Vagina (tissue), 2 donors: Measurements from ENCODE around the gene ATP5F1E. TPM values are rescaled to one million over a fixed set of nuclear protein-coding genes. Genes with fewer than 3 reads are reported as not detected.

Experiments
- DNase-seq, 2 donors: peaks; one replicate each; pipeline ENCODE4 v3.0.0-alpha.2; 2017; ENCODE audit errors: extremely low spot score in 2 of 2
- H3K27ac ChIP-seq: fragments of 200-600 bp; sonication (generic); one replicate; pipeline ENCODE4 v1.5.1; 2019
- H3K27me3 ChIP-seq: fragments of 200-600 bp; sonication (generic); one replicate; pipeline ENCODE4 v1.5.1; 2019
- H3K36me3 ChIP-seq, 2 donors: fragments of 200-600 bp; sonication (generic); one replicate each; pipeline ENCODE4 v1.5.1; 2017 to 2019
- H3K4me1 ChIP-seq: fragments of 200-600 bp; sonication (generic); one replicate; pipeline ENCODE4 v1.5.1; 2019
- H3K4me3 ChIP-seq, 2 donors: fragments of 200-600 bp; sonication (generic); 1 replicate in 1 of 2; 2 replicates in 1 of 2; pipeline ENCODE4 v1.5.1; 2016 to 2019
- H3K9me3 ChIP-seq: fragments of 200-600 bp; sonication (generic); one replicate; pipeline ENCODE4 v1.5.1; 2019
- POLR2A ChIP-seq, 2 donors: fragments of 450-650 bp; IDR thresholded peaks; one replicate each; pipeline ENCODE4 v1.6.1; 2017; ENCODE audit warnings: antibody characterized with exemption in 2 of 2, mild to moderate bottlenecking in 2 of 2, moderate library complexity in 2 of 2
- POLR2AphosphoS5 ChIP-seq, 2 donors: sonication (generic); formaldehyde crosslinking; IDR thresholded peaks; one replicate each; pipeline ENCODE4 v1.9.0; 2017; ENCODE audit warnings: antibody characterized with exemption in 2 of 2, mild to moderate bottlenecking in 2 of 2, low read depth in 1 of 2; ENCODE audit not compliant: insufficient read depth in 1 of 2
- intact Hi-C: fragments of 100-400 bp; cut with DNase I; formaldehyde crosslinking; loops from one replicate; pipeline ENCODE4 v1.15.1; 2023
- total RNA-seq: library from RNA; depleted of rRNA; stranded (reverse); fragments of >200 nt; gene quantifications from one replicate; pipeline ENCODE4 v1.2.3, GENCODE V29; 2016
- TF ChIP-seq, protein P1 (sequence below), 3 experiments: fragments of 450-650 bp in 2 of 3; fragments of 200-600 bp in 1 of 3; sonication (generic) in 1 of 3; IDR thresholded peaks; one replicate each; pipeline ENCODE4 v1.5.1; 2017 to 2019; ENCODE audit warnings: antibody characterized with exemption in 3 of 3, mild to moderate bottlenecking in 2 of 3, moderate library complexity in 2 of 3

The ATP5F1E gene
- total RNA-seq, 1 donor from 2014 or later: 22.8 TPM

DNA sequence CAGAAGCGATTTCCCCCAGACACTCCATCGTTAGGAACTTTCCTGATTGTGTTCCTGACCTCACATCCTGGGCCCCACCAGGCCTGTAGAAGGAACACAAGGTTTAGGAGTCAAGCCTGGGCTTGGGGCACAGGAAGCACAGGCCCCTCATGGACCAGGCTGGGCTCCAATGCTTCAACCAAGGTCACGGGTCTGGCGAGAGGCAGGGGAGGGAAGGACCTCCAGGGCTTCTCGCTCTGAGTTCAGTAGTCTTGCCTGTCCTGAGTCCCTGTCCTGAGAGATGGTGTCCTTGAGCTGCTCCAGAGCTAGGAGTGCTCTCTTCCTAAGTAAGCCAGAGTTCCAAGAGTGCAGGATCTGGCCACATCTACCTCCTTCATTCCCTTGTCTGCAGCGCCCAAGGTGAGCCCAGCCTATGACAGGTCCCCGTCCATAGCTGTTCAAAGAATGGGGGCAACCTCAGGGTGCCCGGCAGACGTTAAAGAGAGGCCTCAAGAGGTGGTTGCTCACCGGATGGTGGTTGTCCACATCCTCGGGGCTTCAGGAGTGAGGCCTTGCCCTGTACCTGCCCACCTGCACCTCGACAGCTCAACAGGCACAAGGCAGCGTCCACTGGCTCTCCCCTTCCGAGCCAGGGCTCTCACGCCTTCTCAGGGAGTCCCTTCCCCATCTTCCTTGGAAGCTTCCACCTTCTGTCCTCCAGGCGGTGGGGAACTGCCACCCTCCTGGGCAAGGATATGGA, 14.5 kb downstream of the ATP5F1E start:
- intact Hi-C loops: no loop called here
- H3K4me3 ChIP-seq: no peak overlapping the region
- peak; percentile 69 to 93 for DNase-seq
- no peaks in the 10 kb centered on the region for H3K4me1 ChIP-seq
- TF ChIP-seq POLR2A (IDR thresholded peaks at IDR 0.05) (no peak), POLR2AphosphoS5 (IDR thresholded peaks at IDR 0.05; ENCODE audit: insufficient read depth in 1 of 2, low read depth in 1 of 2) (no peak)
- TF ChIP-seq, protein P1, sequence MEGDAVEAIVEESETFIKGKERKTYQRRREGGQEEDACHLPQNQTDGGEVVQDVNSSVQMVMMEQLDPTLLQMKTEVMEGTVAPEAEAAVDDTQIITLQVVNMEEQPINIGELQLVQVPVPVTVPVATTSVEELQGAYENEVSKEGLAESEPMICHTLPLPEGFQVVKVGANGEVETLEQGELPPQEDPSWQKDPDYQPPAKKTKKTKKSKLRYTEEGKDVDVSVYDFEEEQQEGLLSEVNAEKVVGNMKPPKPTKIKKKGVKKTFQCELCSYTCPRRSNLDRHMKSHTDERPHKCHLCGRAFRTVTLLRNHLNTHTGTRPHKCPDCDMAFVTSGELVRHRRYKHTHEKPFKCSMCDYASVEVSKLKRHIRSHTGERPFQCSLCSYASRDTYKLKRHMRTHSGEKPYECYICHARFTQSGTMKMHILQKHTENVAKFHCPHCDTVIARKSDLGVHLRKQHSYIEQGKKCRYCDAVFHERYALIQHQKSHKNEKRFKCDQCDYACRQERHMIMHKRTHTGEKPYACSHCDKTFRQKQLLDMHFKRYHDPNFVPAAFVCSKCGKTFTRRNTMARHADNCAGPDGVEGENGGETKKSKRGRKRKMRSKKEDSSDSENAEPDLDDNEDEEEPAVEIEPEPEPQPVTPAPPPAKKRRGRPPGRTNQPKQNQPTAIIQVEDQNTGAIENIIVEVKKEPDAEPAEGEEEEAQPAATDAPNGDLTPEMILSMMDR (IDR thresholded peaks at IDR 0.05): no peak
- H3K27ac ChIP-seq: no peak overlapping the region
- no peaks in the 10 kb centered on the region for H3K27me3 ChIP-seq
- H3K36me3 ChIP-seq: peaks cover 0 to 2% of the 10 kb centered on the region in 2 donors
- H3K9me3 ChIP-seq: no peaks in the 10 kb centered on the region

DNA sequence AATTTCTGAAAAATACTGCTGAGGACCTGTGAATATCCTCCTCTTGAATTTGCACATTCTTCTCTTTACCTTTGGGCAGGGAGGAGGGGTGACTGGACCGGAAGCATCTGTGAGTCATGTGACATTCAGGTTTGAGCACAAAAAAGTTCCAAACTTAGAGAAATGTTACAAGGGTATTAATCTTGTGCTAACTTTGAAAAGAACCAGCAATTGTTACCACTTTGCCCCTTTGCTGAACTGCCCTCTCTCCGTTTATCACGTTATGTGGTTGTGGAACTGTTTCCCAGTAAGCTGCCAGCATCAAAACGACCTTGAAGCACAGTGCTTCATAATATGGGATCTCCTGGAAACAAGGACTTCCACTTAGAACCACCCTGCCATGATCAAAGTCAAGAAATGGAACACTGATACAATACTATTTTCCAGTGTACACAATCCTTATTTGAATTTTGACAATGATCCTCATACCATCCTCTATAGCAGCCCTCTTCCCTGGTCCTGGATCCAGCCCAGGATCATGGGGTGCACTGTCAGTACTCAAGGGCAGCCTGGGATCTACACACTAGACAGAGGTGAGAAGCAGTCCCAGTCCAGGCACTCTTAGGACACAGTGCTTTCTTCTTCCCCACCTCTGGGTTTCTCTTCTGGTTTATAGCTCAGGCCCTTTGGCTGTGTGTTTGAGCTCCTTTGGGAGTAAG, 15.2 kb downstream of the ATP5F1E start:
- DNase-seq: peak in 1 of 2 donors; percentile 27
- H3K4me1 ChIP-seq: no peaks in the 10 kb centered on the region
- intact Hi-C loops: no loop called here
- no peaks in the 10 kb centered on the region for H3K27me3 ChIP-seq
- no peaks in the 10 kb centered on the region for H3K36me3 ChIP-seq
- H3K4me3 ChIP-seq: no peak overlapping the region
- no peak overlapping the region for H3K27ac ChIP-seq
- H3K9me3 ChIP-seq: no peaks in the 10 kb centered on the region
- TF ChIP-seq POLR2A (IDR thresholded peaks at IDR 0.05) (no peak), POLR2AphosphoS5 (IDR thresholded peaks at IDR 0.05; ENCODE audit: insufficient read depth in 1 of 2, low read depth in 1 of 2) (no peak)
- TF ChIP-seq, protein P1 (IDR thresholded peaks at IDR 0.05): no peak

DNA sequence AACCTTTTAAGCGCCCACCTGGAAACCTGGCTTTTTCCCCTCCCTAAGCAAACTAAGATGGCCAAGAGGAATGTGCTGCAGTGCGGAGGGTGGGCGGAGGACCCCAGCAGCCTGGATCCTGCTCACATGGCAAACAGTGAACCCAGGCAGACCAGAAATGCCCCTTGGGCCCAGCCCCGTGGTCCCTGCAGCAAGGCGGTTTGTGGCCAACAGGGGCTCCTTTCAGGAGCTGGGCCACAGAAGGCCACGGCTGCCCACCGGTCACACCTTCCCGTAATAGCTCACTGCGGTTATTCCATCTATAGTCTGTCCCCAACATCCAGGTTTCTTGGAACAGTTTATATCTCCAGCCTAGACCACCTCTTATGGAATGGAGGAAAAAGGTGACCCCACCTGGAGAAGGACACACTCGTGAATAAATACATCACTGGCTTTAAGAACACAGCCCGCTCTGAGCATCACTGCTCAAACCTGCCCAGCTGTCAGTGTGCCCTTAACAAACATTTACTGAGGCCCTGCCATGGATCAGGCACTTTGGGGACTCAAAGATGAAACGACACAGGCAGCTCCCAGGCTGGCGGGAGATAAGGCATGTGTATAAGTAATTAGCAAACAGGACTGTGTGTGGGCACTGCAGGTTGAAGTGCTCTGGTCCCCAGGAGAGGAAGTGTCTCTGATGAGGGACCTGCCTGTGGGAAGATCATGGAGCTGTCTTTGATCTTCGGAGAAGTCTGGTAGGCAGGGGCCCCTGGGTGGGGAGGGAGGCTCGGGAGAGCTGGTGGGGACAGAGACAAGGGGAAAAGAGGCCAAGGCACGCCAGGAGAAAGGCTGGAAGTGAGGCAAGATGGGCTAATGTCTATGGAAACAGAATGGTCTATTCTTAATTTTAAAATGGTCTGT, 16.1 kb downstream of the ATP5F1E start:
- Histone ChIP-seq H3K9me3 (no peaks in the 10 kb centered on the region), H3K27me3 (no peaks in the 10 kb centered on the region), H3K4me3 (no peak overlapping the region), H3K4me1 (peaks cover 8% of the 10 kb centered on the region), H3K27ac (no peak overlapping the region), H3K36me3 (no peaks in the 10 kb centered on the region)
- TF ChIP-seq POLR2A (IDR thresholded peaks at IDR 0.05) (no peak), POLR2AphosphoS5 (IDR thresholded peaks at IDR 0.05; ENCODE audit: insufficient read depth in 1 of 2, low read depth in 1 of 2) (no peak)
- TF ChIP-seq, protein P1 (IDR thresholded peaks at IDR 0.05): no peak
- intact Hi-C loops: no loop called here
- no peak for DNase-seq

DNA sequence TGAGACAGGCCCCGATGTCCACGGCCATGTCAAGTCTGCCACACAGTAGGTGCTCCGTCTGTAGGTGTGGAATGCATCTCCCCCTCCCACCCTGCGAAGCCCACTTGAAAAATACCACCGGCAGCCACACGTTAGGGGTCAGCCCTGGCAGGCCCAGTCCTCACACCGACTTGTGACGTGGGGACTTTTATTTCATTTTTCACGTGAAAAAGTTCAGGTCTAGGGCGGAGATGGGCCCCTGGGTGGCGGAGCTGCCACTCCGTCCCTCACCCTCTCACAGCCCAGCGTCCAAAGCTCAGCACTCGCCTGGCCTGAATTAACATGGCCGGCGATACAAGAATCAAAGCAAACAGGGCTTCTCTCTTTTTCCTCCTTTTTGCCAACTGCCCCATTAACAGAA, 16.7 kb downstream of the ATP5F1E start:
- Histone ChIP-seq H3K9me3 (no peaks in the 10 kb centered on the region), H3K36me3 (no peaks in the 10 kb centered on the region), H3K27ac (no peak overlapping the region), H3K27me3 (no peaks in the 10 kb centered on the region), H3K4me1 (peaks cover 14% of the 10 kb centered on the region), H3K4me3 (no peak overlapping the region)
- DNase-seq: no peak
- TF ChIP-seq POLR2A (IDR thresholded peaks at IDR 0.05): no peak
- no peak for TF ChIP-seq POLR2AphosphoS5 (IDR thresholded peaks at IDR 0.05; ENCODE audit: insufficient read depth in 1 of 2, low read depth in 1 of 2)
- TF ChIP-seq, protein P1 (IDR thresholded peaks at IDR 0.05): no peak
- intact Hi-C loops: no loop called here
